Breast epithelium (tissue), 3 donors: ENCODE results near the gene CBLB.

Experiments
- POLR2A ChIP-seq: fragments of 450-650 bp; IDR thresholded peaks from one replicate; pipeline ENCODE4 v1.6.1; 2016; ENCODE audit warnings: antibody characterized with exemption, mild to moderate bottlenecking, moderate library complexity
- POLR2AphosphoS5 ChIP-seq, 3 donors: sonication (generic); formaldehyde crosslinking; IDR thresholded peaks; one replicate each; pipeline ENCODE4 v1.6.1; 2017; ENCODE audit warnings: antibody characterized with exemption in 3 of 3
- TF ChIP-seq, protein P1 (sequence below), 3 donors: fragments of 450-650 bp; IDR thresholded peaks; one replicate each; pipeline ENCODE4 v1.5.1; 2016 to 2017; ENCODE audit warnings: antibody characterized with exemption in 3 of 3, mild to moderate bottlenecking in 3 of 3, moderate library complexity in 3 of 3

DNA sequence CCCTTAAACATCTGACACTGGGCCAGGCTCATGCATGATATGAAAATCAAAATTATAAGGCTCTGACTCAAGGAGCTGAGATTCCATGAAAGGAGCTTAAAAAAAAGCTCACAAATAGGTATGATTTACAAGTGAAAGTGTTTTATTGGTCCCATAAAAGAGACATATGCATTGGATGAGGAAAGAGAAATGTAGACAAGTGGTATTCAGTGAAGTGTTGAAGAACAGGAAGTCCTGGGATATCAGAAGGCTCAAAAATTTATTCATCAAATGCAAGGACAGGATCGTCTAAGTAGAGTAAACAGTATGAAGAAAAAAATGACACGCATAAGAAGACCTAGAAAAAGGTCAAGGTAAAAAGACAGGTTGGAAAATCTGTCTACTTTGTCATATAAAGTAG is 188.9 kb downstream of the CBLB start:
- TF ChIP-seq, protein P1, sequence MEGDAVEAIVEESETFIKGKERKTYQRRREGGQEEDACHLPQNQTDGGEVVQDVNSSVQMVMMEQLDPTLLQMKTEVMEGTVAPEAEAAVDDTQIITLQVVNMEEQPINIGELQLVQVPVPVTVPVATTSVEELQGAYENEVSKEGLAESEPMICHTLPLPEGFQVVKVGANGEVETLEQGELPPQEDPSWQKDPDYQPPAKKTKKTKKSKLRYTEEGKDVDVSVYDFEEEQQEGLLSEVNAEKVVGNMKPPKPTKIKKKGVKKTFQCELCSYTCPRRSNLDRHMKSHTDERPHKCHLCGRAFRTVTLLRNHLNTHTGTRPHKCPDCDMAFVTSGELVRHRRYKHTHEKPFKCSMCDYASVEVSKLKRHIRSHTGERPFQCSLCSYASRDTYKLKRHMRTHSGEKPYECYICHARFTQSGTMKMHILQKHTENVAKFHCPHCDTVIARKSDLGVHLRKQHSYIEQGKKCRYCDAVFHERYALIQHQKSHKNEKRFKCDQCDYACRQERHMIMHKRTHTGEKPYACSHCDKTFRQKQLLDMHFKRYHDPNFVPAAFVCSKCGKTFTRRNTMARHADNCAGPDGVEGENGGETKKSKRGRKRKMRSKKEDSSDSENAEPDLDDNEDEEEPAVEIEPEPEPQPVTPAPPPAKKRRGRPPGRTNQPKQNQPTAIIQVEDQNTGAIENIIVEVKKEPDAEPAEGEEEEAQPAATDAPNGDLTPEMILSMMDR (IDR thresholded peaks at IDR 0.05): no peak
- TF ChIP-seq POLR2AphosphoS5 (IDR thresholded peaks at IDR 0.05) (no peak), POLR2A (no peak)
